ENCODE measurements around the gene FDCSP. TPM values are rescaled to one million over a fixed set of nuclear protein-coding genes. Genes with fewer than 3 reads are reported as not detected.
A peak's percentile ranks its signal among the peaks of the same experiment; 100 is the strongest.

Gene FDCSP
- total and polyA plus RNA-seq, 4 donors: 0.87 to 6.0 TPM; not detected in 2

- Histone ChIP-seq H3K27me3 (ENCODE audit: control insufficient read depth in 3 of 3, insufficient read depth in 3 of 3, low read length in 2 of 3) (no peaks in the 10 kb centered on the region), H3K36me3 (ENCODE audit: control insufficient read depth in 4 of 4, insufficient read depth in 4 of 4, low read length in 4 of 4) (no peaks in the 10 kb centered on the region), H3K9ac (ENCODE audit: insufficient read depth in 1 of 2, low read length in 2 of 2) (no peak overlapping the region), H3K4me1 (ENCODE audit: control insufficient read depth in 5 of 5, insufficient read depth in 5 of 5, low read length in 5 of 5) (peaks cover 0 to 14% (median 0%) of the 10 kb centered on the region in 5 donors), H3K9me3 (ENCODE audit: control insufficient read depth in 4 of 4, insufficient read depth in 3 of 4, low read length in 3 of 4) (no peaks in the 10 kb centered on the region), H3K27ac (ENCODE audit: low read depth in 1 of 2, low read length in 1 of 2) (no peak overlapping the region), H3K4me3 (no peak overlapping the region)
- DNase-seq (peak; percentile 56 to 95 (median 94)), ATAC-seq (ENCODE audit: insufficient read depth, low FRiP score) (no peak)
- 52 to 69% methylated on average over 1 of the region's 1 CpG for WGBS, 2 donors
- TF ChIP-seq CTCF (IDR thresholded peaks at IDR 0.05; ENCODE audit: control extremely low read depth, extremely low read depth): no peak
Observed at GRCh38 chr4:70191647-70192046, 34.3 kb upstream of the FDCSP start.

GRCh38 chr4:70192895-70193294 lies 33.0 kb upstream of the FDCSP start:
- Histone ChIP-seq H3K9me3 (ENCODE audit: control insufficient read depth in 4 of 4, insufficient read depth in 3 of 4, low read length in 3 of 4) (no peaks in the 10 kb centered on the region), H3K36me3 (ENCODE audit: control insufficient read depth in 4 of 4, insufficient read depth in 4 of 4, low read length in 4 of 4) (no peaks in the 10 kb centered on the region), H3K27ac (ENCODE audit: low read depth in 1 of 2, low read length in 1 of 2) (no peak overlapping the region), H3K27me3 (ENCODE audit: control insufficient read depth in 3 of 3, insufficient read depth in 3 of 3, low read length in 2 of 3) (no peaks in the 10 kb centered on the region), H3K9ac (ENCODE audit: insufficient read depth in 1 of 2, low read length in 2 of 2) (no peak overlapping the region), H3K4me1 (ENCODE audit: control insufficient read depth in 5 of 5, insufficient read depth in 5 of 5, low read length in 5 of 5) (peaks cover 0 to 17% (median 0%) of the 10 kb centered on the region in 5 donors), H3K4me3 (no peak overlapping the region)
- no peak for DNase-seq
- ATAC-seq (ENCODE audit: insufficient read depth, low FRiP score): no peak
- 94% methylated on average over 2 of the region's 2 CpGs for WGBS, 2 donors
- TF ChIP-seq CTCF (IDR thresholded peaks at IDR 0.05; ENCODE audit: control extremely low read depth, extremely low read depth): no peak

- Histone ChIP-seq H3K9me3 (ENCODE audit: control insufficient read depth in 4 of 4, insufficient read depth in 3 of 4, low read length in 3 of 4) (no peaks in the 10 kb centered on the region), H3K36me3 (ENCODE audit: control insufficient read depth in 4 of 4, insufficient read depth in 4 of 4, low read length in 4 of 4) (no peaks in the 10 kb centered on the region), H3K4me3 (no peak within 1 kb of the TSS), H3K27me3 (ENCODE audit: control insufficient read depth in 3 of 3, insufficient read depth in 3 of 3, low read length in 2 of 3) (no peaks in the 10 kb centered on the region), H3K4me1 (ENCODE audit: control insufficient read depth in 5 of 5, insufficient read depth in 5 of 5, low read length in 5 of 5) (peaks cover 0 to 27% (median 0%) of the 10 kb centered on the region in 5 donors), H3K27ac (ENCODE audit: low read depth in 1 of 2, low read length in 1 of 2) (no peak within 1 kb of the TSS), H3K9ac (ENCODE audit: insufficient read depth in 1 of 2, low read length in 2 of 2) (no peak within 1 kb of the TSS)
- ATAC-seq (ENCODE audit: insufficient read depth, low FRiP score) (no peak), DNase-seq (no peak)
- TF ChIP-seq CTCF (IDR thresholded peaks at IDR 0.05; ENCODE audit: control extremely low read depth, extremely low read depth): no peak
- WGBS, 2 donors: 82 to 91% methylated on average over 1 of the region's 1 CpG
Observed at GRCh38 chr4:70195425-70195824, 30.5 kb upstream of the FDCSP start, which contains the start of gene ODAM. TSS of gene ODAM (plus strand) at chr4:70195725. CDS start at chr4:70196544, 819 bp downstream.

GRCh38 chr4:70196857-70197256 lies 29.1 kb upstream of the FDCSP start:
- DNase-seq: no peak
- WGBS, 2 donors: 56 to 75% methylated on average over 2 of the region's 2 CpGs
- no peak for TF ChIP-seq CTCF (IDR thresholded peaks at IDR 0.05; ENCODE audit: control extremely low read depth, extremely low read depth)
- H3K4me3 ChIP-seq: no peak overlapping the region
- H3K9ac ChIP-seq (ENCODE audit: insufficient read depth in 1 of 2, low read length in 2 of 2): no peak overlapping the region
- H3K27me3 ChIP-seq (ENCODE audit: control insufficient read depth in 3 of 3, insufficient read depth in 3 of 3, low read length in 2 of 3): no peaks in the 10 kb centered on the region
- peaks cover 0 to 27% (median 0%) of the 10 kb centered on the region in 5 donors for H3K4me1 ChIP-seq (ENCODE audit: control insufficient read depth in 5 of 5, insufficient read depth in 5 of 5, low read length in 5 of 5)
- H3K9me3 ChIP-seq (ENCODE audit: control insufficient read depth in 4 of 4, insufficient read depth in 3 of 4, low read length in 3 of 4): no peaks in the 10 kb centered on the region
- H3K36me3 ChIP-seq (ENCODE audit: control insufficient read depth in 4 of 4, insufficient read depth in 4 of 4, low read length in 4 of 4): no peaks in the 10 kb centered on the region
- no peak overlapping the region for H3K27ac ChIP-seq (ENCODE audit: low read depth in 1 of 2, low read length in 1 of 2)
- ATAC-seq (ENCODE audit: insufficient read depth, low FRiP score): no peak

Measured in lung (tissue), 12 donors.